ENCODE results near the gene LRP3.
"Not testable (repeated sequence)": the region's sequence is repeated elsewhere in the genome, so short reads cannot be mapped to it uniquely, and the experiment has no call there.

The LRP3 gene

GRCh38 chr19:33212436-33213172 is 18.5 kb downstream of the LRP3 start:
- no peak overlapping the region for H3K4me3 ChIP-seq (ENCODE audit: low read length)
- no peak for TF ChIP-seq ZNF274 (IDR thresholded peaks at IDR 0.05; ENCODE audit: low read depth, low read length)

- no peak for TF ChIP-seq ZNF274 (IDR thresholded peaks at IDR 0.05; ENCODE audit: low read depth, low read length)
Measured at GRCh38 chr19:33214596-33214995, 20.5 kb downstream of the LRP3 start.

GRCh38 chr19:33215438-33216197 is 21.5 kb downstream of the LRP3 start:
- no peak overlapping the region for H3K4me3 ChIP-seq (ENCODE audit: low read length)
- TF ChIP-seq ZNF274 (IDR thresholded peaks at IDR 0.05; ENCODE audit: low read depth, low read length), result no peak

More at GRCh38 chr19:33214596-33214995, 20.5 kb downstream of the LRP3 start:
- H3K4me3 ChIP-seq (ENCODE audit: low read length), result no peak overlapping the region

- TF ChIP-seq ZNF274 (IDR thresholded peaks at IDR 0.05; ENCODE audit: low read depth, low read length), result no peak
- no peak overlapping the region for H3K4me3 ChIP-seq (ENCODE audit: low read length)
Measured at GRCh38 chr19:33216198-33216830, 22.2 kb downstream of the LRP3 start.

DNA sequence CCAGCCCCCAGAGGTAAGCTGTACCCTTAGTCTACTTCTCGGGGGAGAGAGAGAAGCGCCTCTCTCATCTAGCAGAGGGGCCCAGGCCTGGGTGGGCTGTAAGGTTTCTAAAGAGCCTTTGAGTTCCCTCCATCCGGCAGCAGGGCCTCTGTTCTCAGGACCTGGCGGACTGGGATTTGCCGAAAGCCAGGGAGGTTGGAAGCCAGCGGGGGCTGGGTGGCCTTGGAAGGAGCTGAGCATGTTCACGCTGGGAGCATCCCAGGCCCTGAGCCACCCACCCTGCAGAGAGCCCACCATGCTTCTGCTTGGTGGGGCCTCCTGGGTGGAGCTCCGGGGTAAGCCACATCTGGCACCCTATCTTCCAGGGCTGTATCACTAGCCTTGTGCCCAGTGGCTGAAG is 23.8 kb downstream of the LRP3 start:
- no peak overlapping the region for H3K4me3 ChIP-seq (ENCODE audit: low read length)
- TF ChIP-seq ZNF274 (IDR thresholded peaks at IDR 0.05; ENCODE audit: low read depth, low read length), result no peak

GRCh38 chr19:33219261-33219815 is 25.2 kb downstream of the LRP3 start:
- no peak overlapping the region for H3K4me3 ChIP-seq (ENCODE audit: low read length)
- TF ChIP-seq ZNF274 (IDR thresholded peaks at IDR 0.05; ENCODE audit: low read depth, low read length), result no peak

GRCh38 chr19:33220115-33220514 is 26.0 kb downstream of the LRP3 start:
- TF ChIP-seq ZNF274 (IDR thresholded peaks at IDR 0.05; ENCODE audit: low read depth, low read length), result no peak
- no peak overlapping the region for H3K4me3 ChIP-seq (ENCODE audit: low read length)

DNA sequence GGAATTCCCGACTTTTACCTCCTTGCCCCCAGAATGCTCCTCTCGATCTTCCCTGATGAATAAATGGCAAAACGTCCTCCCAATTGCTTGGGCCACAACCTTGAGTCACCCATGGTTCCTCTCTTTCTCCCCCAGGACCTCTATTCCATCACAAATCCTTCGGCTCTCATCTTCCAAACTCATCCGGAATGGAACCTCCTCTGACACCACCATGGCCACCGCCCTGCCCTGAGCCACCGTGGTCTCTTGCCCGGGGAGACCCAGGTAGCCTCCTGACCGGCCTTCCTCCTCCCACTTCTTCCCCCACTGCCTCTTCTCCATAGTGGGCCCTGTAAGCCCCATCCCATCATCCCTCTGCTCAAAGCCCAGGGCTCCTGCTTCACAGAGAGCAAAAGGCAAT is 26.6 kb downstream of the LRP3 start:
- no peak for TF ChIP-seq ZNF274 (IDR thresholded peaks at IDR 0.05; ENCODE audit: low read depth, low read length)
- no peak overlapping the region for H3K4me3 ChIP-seq (ENCODE audit: low read length)

- no peak for TF ChIP-seq ZNF274 (IDR thresholded peaks at IDR 0.05; ENCODE audit: low read depth, low read length)
- no peak overlapping the region for H3K4me3 ChIP-seq (ENCODE audit: low read length)
Measured at GRCh38 chr19:33221638-33222037, 27.5 kb downstream of the LRP3 start.

GRCh38 chr19:33222255-33222654 is 28.1 kb downstream of the LRP3 start:
- not testable (repeated sequence) for H3K4me3 ChIP-seq (ENCODE audit: low read length)

- no peak for TF ChIP-seq ZNF274 (IDR thresholded peaks at IDR 0.05; ENCODE audit: low read depth, low read length)
- no peak overlapping the region for H3K4me3 ChIP-seq (ENCODE audit: low read length)
Measured at GRCh38 chr19:33224694-33225457, 30.7 kb downstream of the LRP3 start.

DNA sequence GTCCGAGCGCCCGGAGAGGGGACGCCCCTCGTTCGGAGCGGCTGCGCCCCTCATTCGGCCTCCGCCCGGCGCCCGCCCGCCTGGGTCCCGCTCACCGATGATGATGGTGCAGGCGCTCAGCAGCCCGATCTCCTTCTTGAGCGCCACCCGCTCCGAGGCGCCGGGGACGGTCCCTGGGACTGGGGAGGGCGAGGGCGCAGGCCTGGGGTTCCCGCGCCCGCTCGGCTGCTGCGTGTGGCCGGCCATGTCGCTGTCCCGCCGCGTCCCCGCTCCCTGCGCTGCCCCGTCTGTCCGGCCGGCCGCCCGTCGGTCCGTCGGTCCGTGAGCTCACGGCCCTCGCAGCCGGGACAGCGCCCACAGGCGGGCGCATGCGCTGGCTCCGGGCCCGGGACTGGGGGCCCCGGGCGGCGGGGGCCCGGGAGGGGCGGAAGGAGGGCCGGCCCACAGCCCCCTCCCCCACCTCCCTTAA is 31.4 kb downstream of the LRP3 start, which contains the start of gene SLC7A10:
SLC7A10 (minus strand) TSS at position 393 of the 469 bp plus-strand sequence; CDS start at position 246, 147 bp downstream.
- H3K4me3 ChIP-seq (ENCODE audit: low read length), result no peak within 1 kb of the TSS
- no peak for TF ChIP-seq ZNF274 (IDR thresholded peaks at IDR 0.05; ENCODE audit: low read depth, low read length)

GRCh38 chr19:33226550-33227241 is 32.6 kb downstream of the LRP3 start:
- no peak overlapping the region for H3K4me3 ChIP-seq (ENCODE audit: low read length)
- no peak for TF ChIP-seq ZNF274 (IDR thresholded peaks at IDR 0.05; ENCODE audit: low read depth, low read length)
